SK-N-SH (cell line): Measurements from ENCODE around the gene LDHAL6A. TPM values are rescaled to one million over a fixed set of nuclear protein-coding genes. Genes with fewer than 3 reads are reported as not detected.
A peak's percentile ranks its signal among the peaks of the same experiment; 100 is the strongest.

Source experiments
- CTCF ChIA-PET: fragments of 300-600, 350-600 bp; formaldehyde crosslinking; extraction: SDS; loops from one replicate; lab custom pipeline; 2021; lab: Yijun Ruan, JAX
- POLR2A ChIA-PET: fragments of 350-600 bp; sonication (Branson Sonifier 250); formaldehyde crosslinking; extraction: SDS; loops from one replicate; lab custom pipeline; 2020; ENCODE audit warnings: antibody characterized with exemption, inconsistent platforms; lab: Yijun Ruan, JAX
- DNase-seq: peaks from one replicate; pipeline ENCODE4 v3.0.0; 2012
- H2AFZ ChIP-seq: fragments of 200-600 bp; sonication (generic); 2 replicates; pipeline ENCODE4 v1.8.1; 2016; ENCODE audit warnings: antibody characterized with exemption, mild to moderate bottlenecking, low read depth
- H3F3A ChIP-seq: fragments of 200-600 bp; sonication (generic); replicated peaks from 2 replicates; pipeline ENCODE3; 2016; ENCODE audit warnings: antibody characterized with exemption, mild to moderate bottlenecking; ENCODE audit not compliant: insufficient read depth
- H3K27ac ChIP-seq, 2 experiments: fragments of 200-500 bp in 1 of 2; fragments of 200-600 bp in 1 of 2; sonication (Bioruptor generic) in 1 of 2; sonication (generic), shearing (Covaris generic) in 1 of 2; 2 replicates each; pipeline versions ENCODE4 v1.5.1 to v1.6.1; 2014 to 2016; ENCODE audit warnings: low read depth in 2 of 2, inconsistent platforms in 1 of 2, low read length in 1 of 2, mild to moderate bottlenecking in 1 of 2, mixed read lengths in 1 of 2
- H3K27me3 ChIP-seq: fragments of 200-600 bp; sonication (generic), shearing (Covaris generic); 2 replicates; pipeline ENCODE4 v1.6.1; 2016; ENCODE audit warnings: mixed run types; ENCODE audit not compliant: insufficient read depth
- H3K36me3 ChIP-seq, 2 experiments: fragments of 200-500 bp in 1 of 2; fragments of 200-600 bp in 1 of 2; sonication (Bioruptor generic) in 1 of 2; sonication (generic) in 1 of 2; replicated peaks in 1 of 2; 2 replicates each; pipeline versions ENCODE3 to v1.5.1; 2014 to 2016; ENCODE audit warnings: low read length in 1 of 2, mild to moderate bottlenecking in 1 of 2; ENCODE audit not compliant: insufficient read depth in 2 of 2, control insufficient read depth in 1 of 2
- H3K4me1 ChIP-seq, 2 experiments: fragments of 200-500 bp in 1 of 2; fragments of 200-600 bp in 1 of 2; sonication (Bioruptor generic) in 1 of 2; sonication (generic), shearing (Covaris generic) in 1 of 2; 2 replicates each; pipeline versions ENCODE4 v1.5.1 to v1.6.1; 2014 to 2016; ENCODE audit warnings: low read depth in 1 of 2, low read length in 1 of 2, mixed run types in 1 of 2; ENCODE audit not compliant: insufficient read depth in 2 of 2, control insufficient read depth in 1 of 2
- H3K4me2 ChIP-seq: fragments of 200-600 bp; sonication (generic), shearing (Covaris generic); 2 replicates; pipeline ENCODE4 v1.6.1; 2017; ENCODE audit warnings: mixed run types
- H3K4me3 ChIP-seq, 2 experiments: fragments of 200-500 bp in 1 of 2; fragments of 200-600 bp in 1 of 2; sonication (Bioruptor generic) in 1 of 2; sonication (generic), shearing (Covaris generic) in 1 of 2; 2 replicates each; pipeline versions ENCODE4 v1.5.1 to v1.8.1; 2014 to 2016; ENCODE audit warnings: low read depth in 2 of 2, inconsistent platforms in 1 of 2, low read length in 1 of 2, mild to moderate bottlenecking in 1 of 2, mixed read lengths in 1 of 2, moderate library complexity in 1 of 2
- H3K79me2 ChIP-seq: fragments of 200-600 bp; sonication (generic); 2 replicates; pipeline ENCODE4 v1.8.1; 2017; ENCODE audit warnings: mild to moderate bottlenecking; ENCODE audit not compliant: insufficient read depth
- H3K9ac ChIP-seq: fragments of 200-600 bp; sonication (generic); 2 replicates; pipeline ENCODE4 v1.6.1; 2017; ENCODE audit warnings: mixed run types
- H3K9me2 ChIP-seq: fragments of 200-600 bp; sonication (generic); 2 replicates; pipeline ENCODE4 v1.6.1; 2017; ENCODE audit warnings: mixed run types
- H3K9me3 ChIP-seq: fragments of 200-600 bp; sonication (generic); 2 replicates; pipeline ENCODE4 v1.6.1; 2017; ENCODE audit warnings: mixed run types, mild to moderate bottlenecking, moderate library complexity
- H4K20me1 ChIP-seq: fragments of 200-600 bp; sonication (generic); 2 replicates; pipeline ENCODE4 v1.6.1; 2017; ENCODE audit warnings: mild to moderate bottlenecking, mixed run types; ENCODE audit not compliant: insufficient read depth
- FOXJ3 ChIP-seq: sonication (generic); formaldehyde crosslinking; IDR thresholded peaks from 2 replicates; pipeline ENCODE4 v1.5.1; 2020; ENCODE audit warnings: mild to moderate bottlenecking, missing genetic modification reagents
- MAX ChIP-seq: IDR thresholded peaks from 2 replicates; pipeline ENCODE4 v1.4.0; 2012; ENCODE audit warnings: low read depth
- NFIC ChIP-seq: IDR thresholded peaks from 2 replicates; pipeline ENCODE4 v1.4.0; 2012; ENCODE audit warnings: borderline replicate concordance
- RCOR1 ChIP-seq: fragments of 150-350 bp; IDR thresholded peaks from 2 replicates; pipeline ENCODE4 v1.6.1; 2017; ENCODE audit warnings: antibody characterized with exemption, low read length
- REST ChIP-seq: IDR thresholded peaks from 2 replicates; pipeline ENCODE4 v1.6.1; 2012; ENCODE audit warnings: mild to moderate bottlenecking, low read depth, low read length, moderate library complexity
- TAF1 ChIP-seq: IDR thresholded peaks from 2 replicates; pipeline ENCODE4 v1.6.1; 2012; ENCODE audit warnings: low read depth, mild to moderate bottlenecking, low read length, moderate library complexity, borderline replicate concordance
- USF2 ChIP-seq: fragments of 150-350 bp; IDR thresholded peaks from 2 replicates; pipeline ENCODE4 v1.6.1; 2017; ENCODE audit warnings: antibody characterized with exemption, low read length, low read depth, borderline replicate concordance
- WGBS: methylation state at CpG from one replicate; pipeline ENCODE4 v1.1.6; 2017; ENCODE audit warnings: low lambda C conversion rate; 5-methylcytosine and 5-hydroxymethylcytosine counted together
- polyA plus RNA-seq, 3 experiments: library from polyadenylated mRNA; depleted of rRNA; stranded (reverse); fragments of >200 nt; gene quantifications; 2 replicates each; pipeline ENCODE4 v1.2.3, GENCODE V29; 2012

LDHAL6A gene
- polyA plus RNA-seq, 1 of the 3 experiments (the other 2 are of a cell fraction), result not detected

- CTCF ChIA-PET, result interaction anchor here (1.3 kb wide), 1 partner anchor 377 kb away, joined by 4 read pairs; no protein-coding TSS in a partner anchor
- no peak overlapping the region for H3K27ac ChIP-seq
- H2AFZ ChIP-seq, result no peak overlapping the region
- DNase-seq, result no peak
- H3K4me2 ChIP-seq, result no peak overlapping the region
- H4K20me1 ChIP-seq, result no peaks in the 10 kb centered on the region; the same call in 1 of the 2 replicates
- H3K79me2 ChIP-seq, result peaks cover 12% of the 10 kb centered on the region; the same call in 1 of the 2 replicates
- H3F3A ChIP-seq, result peaks cover 9% of the 10 kb centered on the region
- TF ChIP-seq TAF1 (no peak), NFIC (peak; percentile 23; the same call in 1 of the 2 replicates)
- no peaks in the 10 kb centered on the region for H3K9me3 ChIP-seq
- no peaks in the 10 kb centered on the region for H3K9me2 ChIP-seq
- peaks cover 0 to 11% of the 10 kb centered on the region in 2 experiments; a peak in 2 of 4 replicates for H3K4me1 ChIP-seq
- H3K36me3 ChIP-seq, result peaks cover 44 to 77% of the 10 kb centered on the region in 2 experiments
- H3K27me3 ChIP-seq, result no peaks in the 10 kb centered on the region
- POLR2A ChIA-PET, result no interaction called here
- H3K4me3 ChIP-seq, result no peak overlapping the region
- no peak overlapping the region for H3K9ac ChIP-seq
Observed at GRCh38 chr11:18492888-18493287, 37.2 kb downstream of the LDHAL6A start.

- H3K9ac ChIP-seq, result no peak overlapping the region
- H3F3A ChIP-seq, result peaks cover 9% of the 10 kb centered on the region
- no peak overlapping the region for H3K27ac ChIP-seq
- DNase-seq, result no peak
- no peak for TF ChIP-seq USF2
- TF ChIP-seq RCOR1, result no peak
- TF ChIP-seq, all 33 proteins: peak for 0
- CTCF ChIA-PET, result interaction anchor here (1.3 kb wide), 1 partner anchor 378 kb away, joined by 4 read pairs; no protein-coding TSS in a partner anchor
- H3K36me3 ChIP-seq, result peaks cover 44 to 78% of the 10 kb centered on the region in 2 experiments
- WGBS, result 88% methylated on average over 4 of the region's 4 CpGs
- no peak overlapping the region for H3K4me2 ChIP-seq
- POLR2A ChIA-PET, result no interaction called here
- no peaks in the 10 kb centered on the region for H3K9me3 ChIP-seq
- H3K79me2 ChIP-seq, result peaks cover 9% of the 10 kb centered on the region; the same call in 1 of the 2 replicates
- H3K4me1 ChIP-seq, result peaks cover 0 to 11% of the 10 kb centered on the region in 2 experiments; a peak in 2 of 4 replicates
- no peaks in the 10 kb centered on the region for H3K27me3 ChIP-seq
- H3K9me2 ChIP-seq, result no peaks in the 10 kb centered on the region
- no peak overlapping the region for H2AFZ ChIP-seq
- no peak overlapping the region for H3K4me3 ChIP-seq
- no peaks in the 10 kb centered on the region; the same call in 1 of the 2 replicates for H4K20me1 ChIP-seq
Observed at GRCh38 chr11:18493310-18493709, 37.7 kb downstream of the LDHAL6A start.

GRCh38 chr11:18495271-18495670 lies 39.6 kb downstream of the LDHAL6A start:
- no peak for DNase-seq
- Histone ChIP-seq H3K9me3 (no peaks in the 10 kb centered on the region), H3K27ac (no peak overlapping the region), H3K27me3 (no peaks in the 10 kb centered on the region)
- TF ChIP-seq REST (no peak), FOXJ3 (CRISPR knock-in tag) (no peak), TAF1 (no peak), MAX (no peak)
- TF ChIP-seq, all 33 proteins: peak for 0
- Histone ChIP-seq H2AFZ (no peak overlapping the region), H3K9ac (no peak overlapping the region), H3K36me3 (peaks cover 52 to 78% of the 10 kb centered on the region in 2 experiments), H4K20me1 (no peaks in the 10 kb centered on the region; the same call in 1 of the 2 replicates), H3K4me3 (no peak overlapping the region), H3K4me1 (peaks cover 0 to 11% of the 10 kb centered on the region in 2 experiments; a peak in 2 of 4 replicates), H3K4me2 (no peak overlapping the region), H3K79me2 (peaks cover 8% of the 10 kb centered on the region; the same call in 1 of the 2 replicates), H3F3A (peaks cover 9% of the 10 kb centered on the region), H3K9me2 (no peaks in the 10 kb centered on the region)
- ChIA-PET POLR2A (no interaction called here), CTCF (interaction anchor here (2.0 kb wide), 1 partner anchor 251 kb away, joined by 4 read pairs; no protein-coding TSS in a partner anchor)
